AG09319 (cell line): ENCODE results near the gene SMIM17.
"Not testable (repeated sequence)": the region's sequence is repeated elsewhere in the genome, so short reads cannot be mapped to it uniquely, and the experiment has no call there.

Experiments
- DNase-seq: peaks from one replicate; pipeline ENCODE4 v3.0.0-alpha.2; 2010; ENCODE audit warnings: low read depth; ENCODE audit errors: extremely low read depth
- TF ChIP-seq, protein P1 (sequence below): IDR thresholded peaks from 2 replicates; pipeline ENCODE4 v1.5.1; 2011; ENCODE audit warnings: low read depth, mild to moderate bottlenecking, inconsistent platforms, low read length, moderate library complexity

Gene SMIM17

DNA sequence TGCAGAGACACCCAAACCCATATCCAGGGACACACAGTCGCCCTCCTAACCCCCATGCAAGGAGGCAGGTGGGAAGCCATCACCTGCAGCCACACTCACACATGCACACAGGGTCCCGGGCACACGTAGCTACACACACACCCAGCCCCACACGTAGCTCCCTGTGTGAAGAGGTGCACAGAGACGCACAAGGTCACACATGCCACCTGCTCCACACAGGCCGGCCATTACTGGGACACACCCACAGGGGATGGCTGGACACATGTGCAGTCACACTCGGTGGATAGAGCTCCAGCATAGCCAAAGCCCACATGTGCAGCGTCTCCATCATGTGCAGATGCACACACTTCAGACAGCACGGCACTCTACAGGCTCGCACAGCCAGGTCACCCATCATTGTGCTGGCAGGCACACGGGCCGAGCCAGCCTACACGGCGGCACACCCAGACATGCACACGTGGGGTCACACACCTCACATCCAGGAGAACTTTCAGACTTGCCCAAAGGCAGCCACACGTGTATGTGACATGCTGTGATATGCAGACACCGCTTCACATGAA is 27.5 kb downstream of the SMIM17 start:
- DNase-seq, result no peak
- TF ChIP-seq, protein P1, sequence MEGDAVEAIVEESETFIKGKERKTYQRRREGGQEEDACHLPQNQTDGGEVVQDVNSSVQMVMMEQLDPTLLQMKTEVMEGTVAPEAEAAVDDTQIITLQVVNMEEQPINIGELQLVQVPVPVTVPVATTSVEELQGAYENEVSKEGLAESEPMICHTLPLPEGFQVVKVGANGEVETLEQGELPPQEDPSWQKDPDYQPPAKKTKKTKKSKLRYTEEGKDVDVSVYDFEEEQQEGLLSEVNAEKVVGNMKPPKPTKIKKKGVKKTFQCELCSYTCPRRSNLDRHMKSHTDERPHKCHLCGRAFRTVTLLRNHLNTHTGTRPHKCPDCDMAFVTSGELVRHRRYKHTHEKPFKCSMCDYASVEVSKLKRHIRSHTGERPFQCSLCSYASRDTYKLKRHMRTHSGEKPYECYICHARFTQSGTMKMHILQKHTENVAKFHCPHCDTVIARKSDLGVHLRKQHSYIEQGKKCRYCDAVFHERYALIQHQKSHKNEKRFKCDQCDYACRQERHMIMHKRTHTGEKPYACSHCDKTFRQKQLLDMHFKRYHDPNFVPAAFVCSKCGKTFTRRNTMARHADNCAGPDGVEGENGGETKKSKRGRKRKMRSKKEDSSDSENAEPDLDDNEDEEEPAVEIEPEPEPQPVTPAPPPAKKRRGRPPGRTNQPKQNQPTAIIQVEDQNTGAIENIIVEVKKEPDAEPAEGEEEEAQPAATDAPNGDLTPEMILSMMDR, result no peak

- TF ChIP-seq, protein P1, result no peak
- DNase-seq, result no peak
Measured at GRCh38 chr19:56670961-56671612, 28.1 kb downstream of the SMIM17 start.

GRCh38 chr19:56671613-56671994 is 28.6 kb downstream of the SMIM17 start, which contains the start of gene ZNF835:
Gene ZNF835 (minus strand): TSS chr19:56671757. CDS start chr19:56665198, 6,559 bp downstream.
- TF ChIP-seq, protein P1, result no peak
- no peak for DNase-seq

DNA sequence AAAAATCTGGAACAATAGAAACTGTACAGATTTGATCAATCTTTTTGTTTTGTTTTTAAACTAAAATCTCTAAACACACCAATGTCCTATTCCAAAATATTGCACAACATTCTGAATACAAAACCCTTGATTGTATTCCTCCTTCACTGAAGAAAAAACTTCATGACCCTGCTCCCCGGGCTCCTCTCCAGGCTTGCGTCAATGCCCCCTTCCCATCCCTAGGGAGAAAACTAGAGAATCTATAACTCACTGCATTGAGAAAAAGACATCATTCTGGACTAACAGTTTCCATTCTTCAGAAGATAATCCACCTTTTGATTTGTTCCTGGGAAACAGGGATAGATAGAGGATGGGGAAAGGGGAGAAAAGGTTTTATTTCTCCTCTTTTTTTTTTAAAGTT is 29.7 kb downstream of the SMIM17 start:
- not testable (repeated sequence) for DNase-seq

DNA sequence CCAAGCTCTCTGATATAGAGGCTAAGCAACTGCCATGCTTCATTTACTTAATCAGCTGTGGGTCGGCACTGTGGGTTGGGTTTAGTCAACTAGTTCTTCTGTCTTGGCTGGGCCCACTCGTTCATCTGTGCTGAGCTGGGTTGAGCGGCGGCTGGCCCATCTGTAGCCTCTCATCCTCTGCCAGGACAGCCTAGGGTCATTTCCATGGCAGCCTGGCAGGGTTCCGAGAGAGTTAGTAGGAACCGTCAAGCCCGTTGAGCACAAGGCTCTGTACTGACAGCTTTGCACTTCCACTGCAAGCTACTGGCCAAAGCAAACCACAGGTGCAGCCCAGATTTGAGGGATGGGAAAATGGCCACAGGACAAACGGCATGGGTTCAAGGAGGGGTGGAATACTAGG is 35.2 kb downstream of the SMIM17 start:
- TF ChIP-seq, protein P1, result no peak
- no peak for DNase-seq

DNA sequence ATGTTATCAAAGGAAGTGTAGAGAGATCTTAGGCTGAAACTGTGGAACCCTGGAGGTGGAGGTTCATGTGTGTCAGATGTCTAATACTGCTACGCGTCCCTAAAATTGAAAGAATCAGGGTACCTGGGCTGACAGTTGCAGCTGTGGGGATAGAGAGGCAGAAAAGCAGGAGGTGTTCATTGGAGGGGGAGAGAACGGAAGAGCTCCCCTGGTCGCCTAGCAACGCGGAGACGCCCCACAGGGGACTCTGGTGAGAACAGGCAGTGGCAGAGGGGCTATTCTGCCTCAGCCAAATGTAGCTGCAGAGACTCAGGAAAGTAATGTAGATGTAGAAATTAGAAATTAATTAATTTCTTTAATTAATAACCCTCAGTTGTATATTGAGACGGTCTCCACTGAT is 38.7 kb downstream of the SMIM17 start:
- TF ChIP-seq, protein P1, result no peak
- no peak for DNase-seq

GRCh38 chr19:56683116-56683515 is 40.2 kb downstream of the SMIM17 start:
- DNase-seq, result no peak
- TF ChIP-seq, protein P1, result no peak

DNA sequence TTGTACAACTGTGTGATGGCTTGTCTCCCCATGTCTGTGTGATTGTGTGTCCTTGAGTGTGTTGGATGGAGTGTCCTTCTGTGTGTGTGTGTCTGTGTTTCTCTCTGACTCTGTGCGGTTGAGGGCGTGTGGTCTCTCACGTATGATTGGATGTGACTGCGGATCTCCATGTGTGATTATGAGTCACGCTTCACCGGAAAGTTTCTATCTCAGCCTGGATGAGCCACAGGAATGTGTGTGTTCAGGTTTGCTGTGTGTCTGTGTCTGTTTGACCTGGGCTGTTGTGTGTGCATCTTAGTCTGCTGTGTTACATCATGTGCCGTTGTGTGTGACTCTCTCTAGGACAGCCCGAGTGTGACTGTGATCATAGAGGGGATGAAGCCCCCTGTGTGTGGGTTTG is 44.1 kb downstream of the SMIM17 start:
- TF ChIP-seq, protein P1, result no peak
- DNase-seq, result no peak
